HG03175 (cell line): Measurements from ENCODE around the gene EIF3I.

ENCODE experiments used
- ATAC-seq: cut with Tn5 transposase; IDR thresholded peaks from one replicate; pipeline ENCODE4 v1.9.1; 2021; ENCODE audit warnings: mild to moderate bottlenecking, moderate library complexity; ENCODE audit not compliant: unreplicated experiment

EIF3I gene

GRCh38 chr1:32197837-32198236 lies 24.4 kb upstream of the EIF3I start:
- ATAC-seq = no peak

DNA sequence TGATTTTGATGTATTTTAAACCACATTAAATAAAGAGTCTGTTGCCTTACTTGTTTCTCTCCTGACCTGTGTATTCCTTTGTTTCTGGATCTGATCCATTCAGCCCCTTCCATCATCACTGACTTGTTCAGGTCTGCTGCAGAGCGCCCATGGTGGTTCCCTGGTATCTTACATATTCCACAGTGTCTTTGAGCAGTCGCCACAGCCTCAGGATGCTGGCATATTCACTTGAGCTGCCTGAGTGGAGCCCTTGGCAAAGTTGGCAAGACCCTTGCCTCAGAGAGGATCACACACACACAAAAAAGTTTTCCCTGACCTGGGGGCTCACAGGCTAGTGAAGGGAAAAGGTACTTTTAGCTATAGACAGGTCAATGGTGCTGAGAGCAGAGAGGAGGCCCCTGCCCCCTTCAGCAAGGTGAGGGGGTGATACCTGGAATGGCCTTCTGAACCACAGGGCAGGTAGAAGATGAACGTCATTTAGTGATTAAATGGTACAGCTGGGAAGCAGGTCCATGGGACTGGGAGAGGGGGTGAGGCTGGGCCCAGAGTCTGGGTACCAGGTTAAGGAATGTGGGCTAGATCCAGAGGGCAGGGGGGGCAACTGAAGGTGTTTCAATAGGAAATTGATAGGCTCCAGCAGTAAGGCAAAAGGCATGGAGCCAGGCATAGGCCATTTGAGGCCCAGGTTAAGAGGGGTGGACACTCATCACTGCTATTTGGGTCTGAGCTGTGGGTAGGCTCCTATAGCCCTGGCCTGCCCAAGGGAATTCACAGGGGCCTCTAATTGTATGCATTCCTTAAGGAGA lies 23.8 kb upstream of the EIF3I start:
- ATAC-seq = no peak

DNA sequence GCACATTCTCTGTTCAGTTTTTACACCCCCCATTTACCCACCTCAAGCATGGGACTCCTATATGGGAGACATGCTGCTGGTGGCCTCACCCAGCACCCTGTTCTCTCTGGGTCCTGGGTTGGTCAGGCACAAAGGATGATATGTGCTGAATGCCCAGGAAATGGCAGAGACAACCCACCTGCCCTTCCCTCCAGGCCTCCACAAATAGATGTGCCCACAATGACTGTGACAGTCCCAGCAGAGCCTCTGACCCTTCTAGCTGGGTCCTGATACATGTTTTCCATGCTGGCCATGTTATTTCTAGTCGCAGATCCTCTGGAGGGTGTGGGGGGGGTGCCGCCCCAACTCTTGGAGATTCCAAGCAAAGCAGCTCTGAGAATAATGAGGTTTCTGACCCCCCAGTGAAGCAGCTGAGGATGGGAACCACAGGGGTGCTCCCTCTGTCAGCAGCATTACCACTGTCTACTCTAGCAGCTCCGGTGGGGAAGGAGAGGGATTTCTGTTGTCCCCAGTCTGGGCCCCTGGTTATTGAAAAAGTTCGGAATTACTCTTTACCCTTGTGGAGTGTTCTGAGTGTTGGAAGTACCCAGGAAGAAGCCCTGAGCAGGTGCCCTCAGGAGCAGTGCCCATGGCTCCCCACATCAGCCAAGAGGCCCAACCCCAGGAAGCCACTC lies 23.0 kb upstream of the EIF3I start:
- no peak for ATAC-seq

DNA sequence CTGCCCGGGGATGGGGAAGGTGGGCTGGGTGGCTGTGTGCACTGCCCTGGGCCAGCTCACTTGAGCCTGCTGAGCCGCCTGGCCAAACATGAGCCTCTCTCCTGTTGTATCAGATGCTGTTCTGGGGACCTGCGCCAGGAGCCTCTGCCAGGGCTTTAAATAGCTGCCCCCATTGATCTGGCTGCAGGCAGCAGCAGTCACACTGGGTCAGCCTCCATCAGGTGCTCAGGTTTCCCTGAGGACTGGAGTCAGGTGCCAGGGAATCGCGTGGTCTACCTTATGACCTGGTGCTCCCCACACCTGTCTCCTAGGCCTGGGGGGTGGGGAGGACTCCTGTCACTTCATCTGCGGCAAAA lies 22.5 kb upstream of the EIF3I start:
- ATAC-seq = no peak

DNA sequence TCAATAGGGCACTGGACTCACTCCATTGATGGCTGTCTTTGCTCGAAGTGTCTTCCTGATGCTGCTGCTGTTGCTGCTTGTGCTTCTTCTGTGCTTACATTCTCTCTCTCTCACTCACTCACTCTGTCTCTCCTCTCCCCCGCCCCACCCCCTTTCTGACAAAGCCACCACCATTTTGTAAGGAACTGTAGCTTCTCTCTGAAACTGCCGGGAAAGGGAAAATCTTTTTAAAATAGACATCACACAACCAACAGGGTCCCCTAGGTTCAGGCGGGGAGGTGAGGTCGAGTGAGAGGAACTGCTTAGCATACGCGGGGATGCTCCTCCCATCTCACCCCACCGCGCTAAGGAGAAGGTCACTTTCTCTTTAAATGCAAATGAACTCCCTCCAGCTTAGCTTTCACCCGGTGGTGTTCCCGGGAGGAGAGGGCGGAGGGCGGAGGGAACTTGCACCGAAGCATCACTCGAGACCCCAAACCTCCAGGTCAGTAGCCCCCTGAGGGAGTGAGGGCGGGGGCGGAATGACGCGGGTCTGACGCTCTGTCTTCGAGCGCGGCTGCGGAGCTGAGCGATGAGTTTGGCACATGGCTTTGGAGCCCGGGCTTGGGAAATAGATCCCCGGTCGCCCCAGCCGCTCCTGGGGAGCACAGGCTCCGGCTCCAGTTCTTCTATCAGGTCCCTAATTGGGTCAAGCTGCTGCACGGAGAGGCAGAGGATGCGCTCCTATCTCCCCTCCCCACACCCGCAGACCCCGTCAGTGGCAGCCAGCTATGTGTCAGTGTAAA lies 21.8 kb upstream of the EIF3I start, which contains the start of gene CCDC28B:
Gene CCDC28B, plus strand, starts transcription at position 370 of the 785 bp plus-strand sequence. CDS start 1,341 bp downstream, outside the sequence.
- ATAC-seq = no peak

GRCh38 chr1:32201011-32201855 lies 21.0 kb upstream of the EIF3I start:
- ATAC-seq = peak; percentile 34

GRCh38 chr1:32204943-32205361 lies 17.3 kb upstream of the EIF3I start:
- ATAC-seq = no peak

DNA sequence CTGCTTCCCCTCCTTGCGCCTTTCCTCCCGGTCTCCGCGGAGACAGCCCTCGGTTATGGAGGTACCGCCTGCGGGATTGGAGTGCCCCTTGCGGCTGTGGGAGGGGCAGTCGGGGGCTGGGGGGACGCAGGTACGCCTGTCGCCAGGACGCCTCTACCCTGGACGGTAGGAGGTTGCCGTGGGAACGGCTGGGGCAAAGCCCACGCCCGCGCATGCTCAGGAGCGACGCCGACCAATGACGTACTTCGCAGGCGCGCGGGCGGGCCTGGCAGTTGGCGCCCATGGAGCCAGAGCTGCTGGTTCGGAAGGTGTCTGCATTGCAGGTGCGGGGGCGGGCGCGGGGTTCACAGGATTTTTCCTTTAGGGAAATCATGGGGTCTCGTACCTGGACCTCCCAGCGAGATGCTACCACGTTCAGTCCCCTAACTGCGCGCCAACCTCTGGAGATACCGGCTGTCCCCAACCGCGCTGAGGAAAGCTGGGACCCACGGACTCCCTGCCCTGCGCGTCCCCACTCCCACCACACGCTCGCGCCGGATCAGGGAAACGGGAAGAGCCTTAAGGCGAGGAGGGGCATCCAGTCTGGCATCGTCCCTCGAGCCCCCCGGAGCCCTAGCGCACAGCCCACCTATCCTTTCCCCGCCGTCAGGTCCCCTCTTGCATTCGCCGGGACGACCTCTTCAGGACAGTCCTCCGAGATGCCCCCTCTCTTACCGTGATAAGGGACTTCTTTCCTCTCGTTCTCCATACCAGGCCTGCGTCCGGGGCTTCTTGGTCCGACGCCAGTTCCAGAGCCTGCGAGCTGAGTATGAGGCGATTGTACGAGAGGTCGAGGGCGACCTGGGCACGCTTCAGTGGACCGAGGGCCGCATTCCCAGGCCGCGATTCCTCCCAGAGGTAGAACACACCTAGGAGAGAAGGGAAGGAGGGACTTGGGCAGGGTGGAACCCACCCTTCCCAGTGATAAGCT lies 16.5 kb upstream of the EIF3I start, which contains the start of gene IQCC:
Gene IQCC, plus strand, starts transcription at position 271 of the 970 bp plus-strand sequence. Its CDS starts 11 bp downstream, at position 282.
- ATAC-seq = peak; percentile 50

DNA sequence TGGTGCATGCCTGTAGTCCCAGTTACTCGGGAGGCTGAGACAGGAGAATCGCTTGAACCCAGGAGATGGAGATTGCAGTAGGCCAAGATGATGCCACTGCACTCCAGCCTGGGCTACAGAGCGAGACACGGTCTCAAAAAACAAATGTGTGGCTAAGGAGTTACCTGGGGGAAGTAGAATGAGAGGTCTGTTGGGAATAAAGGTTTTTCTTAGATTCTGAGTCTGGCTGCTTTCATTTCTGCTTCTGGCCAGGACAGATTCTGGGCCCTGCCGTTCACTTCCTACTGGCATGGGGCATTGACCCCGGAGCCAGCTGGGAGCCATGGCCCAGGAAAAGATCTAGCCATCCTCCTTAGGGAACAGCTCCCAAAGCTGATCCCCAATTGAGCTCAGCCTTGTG lies 13.7 kb upstream of the EIF3I start:
- ATAC-seq = no peak

DNA sequence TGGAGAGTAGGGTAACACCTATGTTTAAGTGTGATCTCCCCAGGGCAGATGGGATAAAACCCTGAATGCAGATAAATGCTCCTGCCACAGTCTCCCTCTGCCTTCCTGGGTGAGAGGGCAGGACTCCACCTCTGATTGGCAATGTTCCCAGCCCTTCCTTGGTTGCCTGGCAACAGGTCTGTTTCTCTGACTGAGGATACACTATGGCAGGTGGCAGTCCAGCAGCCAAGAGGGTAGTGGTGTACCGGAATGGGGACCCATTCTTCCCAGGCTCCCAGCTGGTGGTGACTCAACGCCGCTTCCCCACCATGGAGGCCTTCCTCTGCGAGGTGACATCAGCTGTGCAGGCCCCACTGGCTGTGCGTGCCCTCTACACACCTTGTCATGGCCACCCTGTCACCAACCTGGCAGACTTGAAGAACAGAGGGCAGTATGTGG lies 13.3 kb upstream of the EIF3I start, which contains the start of gene DCDC2B:
Gene DCDC2B, plus strand, starts transcription at position 199 of the 438 bp plus-strand sequence. Its CDS starts 5 bp downstream, at position 204.
- no peak for ATAC-seq

GRCh38 chr1:32215629-32216480 lies 6.4 kb upstream of the EIF3I start:
- ATAC-seq = no peak

GRCh38 chr1:32216566-32216965 lies 5.6 kb upstream of the EIF3I start:
- no peak for ATAC-seq

DNA sequence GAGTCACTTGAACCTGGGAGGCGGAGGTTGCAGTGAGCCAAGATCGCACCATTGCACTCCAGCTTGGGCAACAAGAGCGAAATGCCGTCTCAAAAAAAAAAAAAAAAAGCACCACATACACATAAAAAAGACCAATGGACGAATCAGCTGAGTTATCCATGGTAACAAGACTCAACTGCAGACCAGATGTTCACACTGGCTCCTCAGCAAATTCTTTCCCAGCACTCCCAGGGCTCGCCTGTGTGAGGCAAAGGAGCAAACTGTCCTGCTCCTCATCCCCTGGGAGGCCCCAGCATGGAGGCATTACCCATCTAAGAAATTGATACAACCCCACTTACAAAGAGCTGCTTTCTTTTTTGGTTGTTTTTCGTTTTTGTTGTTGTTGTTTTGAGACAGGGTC lies 3.2 kb upstream of the EIF3I start:
- no peak for ATAC-seq

GRCh38 chr1:32220746-32221580 lies 1.2 kb upstream of the EIF3I start:
- no peak for ATAC-seq

GRCh38 chr1:32221581-32221979 lies 627 bp upstream of the EIF3I start:
- no peak for ATAC-seq

DNA sequence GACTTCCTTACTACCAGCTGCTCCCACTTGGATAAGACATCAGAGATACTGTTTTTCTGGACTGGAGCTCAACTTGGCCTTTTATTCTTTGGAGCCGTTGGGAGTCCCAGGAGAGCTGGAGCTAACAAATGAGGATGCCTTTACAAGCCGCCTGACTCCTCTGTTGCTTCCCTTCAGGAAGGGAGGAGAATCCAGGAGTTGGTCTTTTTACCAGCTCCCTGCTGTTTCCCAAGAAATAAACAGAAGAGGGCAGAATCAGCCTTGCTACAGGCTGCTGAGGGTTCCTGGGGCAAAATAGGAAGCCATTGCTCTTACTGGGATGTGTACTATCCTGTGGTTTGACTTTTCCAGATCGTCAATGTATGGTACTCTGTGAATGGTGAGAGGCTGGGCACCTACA lies 1.5 kb downstream of the EIF3I start:
- ATAC-seq = no peak

GRCh38 chr1:32224285-32224684 lies 2.1 kb downstream of the EIF3I start:
- no peak for ATAC-seq
